Fibroblast of pulmonary artery (primary cell): Measurements from ENCODE around the gene P2RY6.

Experiments
- DNase-seq: peaks from one replicate; pipeline ENCODE4 v3.0.0-alpha.2; 2010; ENCODE audit warnings: low read depth
- H3K4me3 ChIP-seq: replicated peaks from 2 replicates; pipeline ENCODE4 v1.5.1; 2011; ENCODE audit warnings: low read depth, mild to moderate bottlenecking, control low read depth, low read length, moderate library complexity
- CTCF ChIP-seq: IDR thresholded peaks from 2 replicates; pipeline ENCODE4 v1.5.1; 2011; ENCODE audit warnings: mild to moderate bottlenecking, control low read depth, low read length, inconsistent platforms; ENCODE audit errors: missing control alignments

Gene P2RY6

GRCh38 chr11:73260127-73260457 is 12.0 kb upstream of the P2RY6 start:
- no peak for DNase-seq
- no peak overlapping the region for H3K4me3 ChIP-seq
- TF ChIP-seq CTCF: no peak

GRCh38 chr11:73262851-73263495 is 9.2 kb upstream of the P2RY6 start:
- DNase-seq: peak; percentile 44
- TF ChIP-seq CTCF: no peak
- H3K4me3 ChIP-seq: no peak overlapping the region

- TF ChIP-seq CTCF: no peak
- DNase-seq: no peak
- no peak overlapping the region for H3K4me3 ChIP-seq
Observed at GRCh38 chr11:73263640-73264039, 8.5 kb upstream of the P2RY6 start.

DNA sequence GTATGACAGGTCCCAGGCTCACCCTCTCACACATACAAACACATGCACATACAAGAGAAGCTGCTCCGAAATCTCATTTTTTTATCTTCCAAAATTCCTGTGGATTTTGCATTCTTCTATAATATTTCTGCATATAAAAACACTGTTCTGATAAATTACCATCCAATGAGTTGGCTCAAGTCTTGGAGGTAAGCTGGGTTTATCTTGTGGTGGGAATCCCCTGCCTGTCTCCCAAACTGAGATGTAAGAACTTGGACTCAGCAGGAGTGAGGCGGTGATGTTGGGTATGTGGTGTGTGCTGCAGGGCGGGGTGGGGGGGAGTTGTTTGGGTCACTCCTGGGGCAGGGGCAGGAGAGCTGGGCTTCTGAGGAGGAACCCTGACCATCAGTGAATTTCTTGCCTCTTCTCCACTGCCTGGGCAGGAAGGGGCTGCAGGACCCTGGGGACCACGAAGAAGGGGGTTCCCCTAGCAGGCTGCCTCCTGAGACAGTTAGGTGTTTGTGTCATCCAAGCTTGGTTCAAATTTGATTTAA is 6.8 kb upstream of the P2RY6 start:
- H3K4me3 ChIP-seq: no peak overlapping the region
- TF ChIP-seq CTCF: no peak
- DNase-seq: no peak

DNA sequence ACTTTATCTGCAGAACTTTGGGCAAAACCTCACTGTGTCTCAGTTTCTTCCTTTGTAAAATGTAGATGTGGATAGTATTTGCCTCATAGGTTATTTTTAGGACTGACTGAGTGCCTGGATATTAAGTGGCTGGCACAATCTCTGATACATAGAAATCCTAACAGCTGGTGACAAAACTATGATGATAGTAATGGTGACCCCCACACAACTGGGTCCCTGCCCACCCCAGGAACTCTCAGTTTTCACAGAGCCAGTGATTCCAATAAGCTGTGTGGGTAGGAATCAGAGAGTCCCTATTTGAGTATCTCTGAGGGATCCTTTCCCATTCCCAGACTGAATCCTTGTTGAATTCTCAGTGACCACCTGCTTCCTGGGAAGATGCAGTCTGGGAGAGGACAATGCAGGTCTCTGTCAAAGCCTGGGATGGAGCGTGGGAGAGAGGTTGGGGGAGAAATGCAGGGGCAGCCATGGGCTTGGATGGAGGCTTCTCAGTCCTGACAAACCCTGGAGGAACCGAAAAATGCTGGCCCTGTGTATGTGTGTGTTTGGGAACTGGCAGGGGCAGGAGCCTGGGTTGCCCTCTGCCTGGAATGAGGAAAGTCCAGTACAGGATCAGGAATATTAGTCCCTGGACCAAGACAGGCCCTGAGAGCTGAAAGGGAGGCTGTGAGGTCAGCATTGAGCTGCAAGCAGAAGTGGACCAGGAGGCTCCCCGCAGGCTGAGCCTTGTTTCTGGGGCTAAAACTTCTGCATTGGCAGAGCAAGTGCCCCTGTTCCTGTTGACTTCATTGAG is 6.1 kb upstream of the P2RY6 start:
- no peak overlapping the region for H3K4me3 ChIP-seq
- no peak for DNase-seq
- no peak for TF ChIP-seq CTCF

GRCh38 chr11:73266646-73267020 is 5.5 kb upstream of the P2RY6 start:
- TF ChIP-seq CTCF: no peak
- no peak overlapping the region for H3K4me3 ChIP-seq
- no peak for DNase-seq
